Brain microvascular endothelial cell (primary cell): ENCODE data around the gene OR8B2.

Experiments
- DNase-seq: peaks from one replicate; pipeline ENCODE4 v3.0.0-alpha.2; 2020
- H3K27ac ChIP-seq: fragments of 250-450 bp; sonication (Bioruptor Pico); 2 replicates; pipeline ENCODE4 v1.5.1; 2020; ENCODE audit warnings: mild to moderate bottlenecking, moderate library complexity
- H3K27me3 ChIP-seq: fragments of 250-450 bp; sonication (Bioruptor Pico); replicated peaks from 2 replicates; pipeline ENCODE4 v1.5.1; 2020; ENCODE audit warnings: mild to moderate bottlenecking
- H3K36me3 ChIP-seq: fragments of 250-450 bp; sonication (Bioruptor Pico); replicated peaks from 2 replicates; pipeline ENCODE4 v1.5.1; 2020; ENCODE audit warnings: mild to moderate bottlenecking
- H3K4me3 ChIP-seq: 2 replicates; pipeline ENCODE4 v1.5.1; 2011; ENCODE audit warnings: low read depth, mild to moderate bottlenecking, control low read depth, low read length, moderate library complexity
- CTCF ChIP-seq: IDR thresholded peaks from 2 replicates; pipeline ENCODE4 v1.5.1; 2011; ENCODE audit warnings: low read depth, mild to moderate bottlenecking, moderate library complexity, low read length, control low read depth, inconsistent platforms; ENCODE audit errors: missing control alignments
- in situ Hi-C: cut with HindIII; loops from 2 replicates; pipeline ENCODE4 v1.10.0; 2017; ENCODE audit warnings: low sequenced_read_pairs, low pct_ligation_motif_present

The OR8B2 gene

GRCh38 chr11:124384399-124384798, at the start of gene OR8B2:
Gene OR8B2, minus strand, starts transcription at chr11:124384499. Its CDS starts 1,156 bp downstream, at chr11:124383343.
- DNase-seq: no peak
- no peak for TF ChIP-seq CTCF
- H3K27ac ChIP-seq: no peak within 1 kb of the TSS
- in situ Hi-C loops: no loop called here
- no peak within 1 kb of the TSS for H3K4me3 ChIP-seq
- no peaks in the 10 kb centered on the region for H3K27me3 ChIP-seq
- no peaks in the 10 kb centered on the region for H3K36me3 ChIP-seq

GRCh38 chr11:124429599-124429998, 45.3 kb upstream of the OR8B2 start:
- Histone ChIP-seq H3K27ac (no peak overlapping the region), H3K27me3 (no peaks in the 10 kb centered on the region), H3K36me3 (no peaks in the 10 kb centered on the region), H3K4me3 (no peak overlapping the region)
- no peak for TF ChIP-seq CTCF
- in situ Hi-C loops: no loop called here
- DNase-seq: no peak

- H3K27me3 ChIP-seq: no peaks in the 10 kb centered on the region
- H3K27ac ChIP-seq: no peak within 1 kb of the TSS
- H3K4me3 ChIP-seq: no peak within 1 kb of the TSS
- no peaks in the 10 kb centered on the region for H3K36me3 ChIP-seq
- TF ChIP-seq CTCF: no peak
- in situ Hi-C loops: loop anchor here (25.0 kb wide), 1 partner anchor 163 kb away; no protein-coding TSS in a partner anchor
- no peak for DNase-seq
Measured at GRCh38 chr11:124424384-124424921, 40.2 kb upstream of the OR8B2 start, which contains the start of gene OR8B4. Gene OR8B4, minus strand, starts transcription at chr11:124424871. Its CDS starts 0 bp downstream, at chr11:124424871.

- Histone ChIP-seq H3K27ac (no peak overlapping the region), H3K27me3 (no peaks in the 10 kb centered on the region), H3K4me3 (no peak overlapping the region), H3K36me3 (no peaks in the 10 kb centered on the region)
- in situ Hi-C loops: loop anchor here (25.0 kb wide), 1 partner anchor 166 kb away; no protein-coding TSS in a partner anchor
- no peak for DNase-seq
- TF ChIP-seq CTCF: no peak
Measured at GRCh38 chr11:124421043-124421442, 36.7 kb upstream of the OR8B2 start.

- in situ Hi-C loops: loop anchor here (25.0 kb wide), 1 partner anchor 172 kb away; no protein-coding TSS in a partner anchor
- peak; percentile 7 for DNase-seq
- Histone ChIP-seq H3K27ac (no peak overlapping the region), H3K36me3 (no peaks in the 10 kb centered on the region), H3K4me3 (no peak overlapping the region), H3K27me3 (no peaks in the 10 kb centered on the region)
- TF ChIP-seq CTCF: peak; percentile 66
Measured at GRCh38 chr11:124415356-124415923, 31.1 kb upstream of the OR8B2 start.
